Mononuclear cell (primary cell): ENCODE measurements around the gene CIDEC. TPM values are rescaled to one million over a fixed set of nuclear protein-coding genes. Genes with fewer than 3 reads are reported as not detected.

Experiments
- H3K27me3 ChIP-seq: 2 replicates; pipeline ENCODE4 v1.6.0; 2011; ENCODE audit warnings: low read length, control low read depth; ENCODE audit not compliant: insufficient read depth
- H3K4me1 ChIP-seq: 2 replicates; pipeline ENCODE4 v1.5.1; 2011; ENCODE audit warnings: mild to moderate bottlenecking, low read length, control low read depth; ENCODE audit not compliant: insufficient read depth
- H3K4me3 ChIP-seq: 2 replicates; pipeline ENCODE4 v1.5.1; 2011; ENCODE audit warnings: mild to moderate bottlenecking, low read length, moderate library complexity
- H3K9me3 ChIP-seq: 2 replicates; pipeline ENCODE4 v1.5.1; 2011; ENCODE audit warnings: low read depth, mild to moderate bottlenecking, control low read depth, low read length
- total RNA-seq: library from RNA; depleted of rRNA; stranded (reverse); fragments of >200 nt; gene quantifications from one replicate; pipeline ENCODE4 v1.2.3, GENCODE V29; 2012

CIDEC gene
- total RNA-seq, 1 donor, result not detected

DNA sequence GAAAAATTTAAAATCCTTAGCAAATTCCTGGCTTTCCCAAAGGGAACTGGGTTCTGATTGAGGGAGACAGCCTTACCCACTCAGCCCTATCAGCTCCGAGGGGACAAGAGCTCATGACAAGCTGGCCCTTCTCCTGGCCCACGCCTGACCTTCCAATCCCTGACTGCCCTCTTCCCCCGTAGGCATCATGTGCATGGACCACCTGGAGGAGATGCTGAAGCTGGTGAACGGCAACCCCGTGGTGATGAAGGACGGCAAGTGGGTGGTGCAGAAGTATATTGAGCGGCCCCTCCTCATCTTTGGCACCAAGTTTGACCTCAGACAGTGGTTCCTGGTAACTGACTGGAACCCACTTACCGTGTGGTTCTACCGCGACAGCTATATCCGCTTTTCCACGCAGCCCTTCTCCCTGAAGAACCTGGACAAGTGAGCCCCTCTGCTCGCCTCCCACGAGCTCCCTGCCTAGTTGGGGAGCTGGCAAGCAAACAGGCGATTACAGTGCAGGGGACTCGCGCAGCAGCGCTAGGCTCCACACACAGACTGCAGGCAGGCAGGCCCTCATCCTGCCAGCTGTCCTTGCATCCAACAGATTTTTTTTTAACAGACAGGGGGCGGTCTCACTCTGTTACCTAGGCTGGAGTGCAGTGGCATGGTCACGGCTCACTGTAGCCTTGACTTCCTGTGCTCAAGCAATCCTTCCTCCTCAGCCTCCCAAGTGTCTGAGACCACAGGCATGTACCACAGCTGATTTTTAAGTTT is 53.1 kb downstream of the CIDEC start:
- H3K4me1 ChIP-seq, result no peaks in the 10 kb centered on the region
- no peaks in the 10 kb centered on the region for H3K27me3 ChIP-seq
- no peak overlapping the region for H3K4me3 ChIP-seq
- H3K9me3 ChIP-seq, result no peaks in the 10 kb centered on the region

DNA sequence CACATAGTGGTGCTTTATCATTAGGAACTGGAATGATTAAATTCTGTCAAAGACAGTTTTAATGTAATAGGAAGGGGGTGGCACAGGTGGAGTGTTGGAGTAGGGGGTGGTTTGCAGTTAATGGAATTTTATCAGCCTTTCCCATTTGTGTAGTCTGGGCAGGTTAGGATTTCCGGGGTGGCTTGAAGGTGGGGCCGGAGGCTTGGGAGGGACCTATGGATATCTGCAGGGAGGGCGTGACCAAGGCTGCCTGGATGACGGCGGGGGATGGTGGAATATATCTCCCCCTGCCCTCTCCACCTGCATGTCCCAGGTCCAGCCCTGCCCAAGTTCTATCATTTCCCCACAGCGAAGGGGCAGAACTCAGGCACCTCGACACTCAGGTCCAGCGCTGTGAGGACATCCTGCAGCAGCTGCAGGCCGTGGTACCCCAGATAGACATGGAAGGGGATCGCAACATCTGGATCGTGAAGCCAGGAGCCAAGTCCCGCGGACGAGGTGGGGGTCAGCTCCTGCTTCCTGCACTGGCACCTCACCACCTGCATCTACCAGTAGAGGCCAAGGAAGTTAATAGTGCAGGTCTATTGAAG is 54.5 kb downstream of the CIDEC start:
- no peaks in the 10 kb centered on the region for H3K27me3 ChIP-seq
- H3K4me3 ChIP-seq, result no peak overlapping the region
- H3K4me1 ChIP-seq, result no peaks in the 10 kb centered on the region
- no peaks in the 10 kb centered on the region for H3K9me3 ChIP-seq

DNA sequence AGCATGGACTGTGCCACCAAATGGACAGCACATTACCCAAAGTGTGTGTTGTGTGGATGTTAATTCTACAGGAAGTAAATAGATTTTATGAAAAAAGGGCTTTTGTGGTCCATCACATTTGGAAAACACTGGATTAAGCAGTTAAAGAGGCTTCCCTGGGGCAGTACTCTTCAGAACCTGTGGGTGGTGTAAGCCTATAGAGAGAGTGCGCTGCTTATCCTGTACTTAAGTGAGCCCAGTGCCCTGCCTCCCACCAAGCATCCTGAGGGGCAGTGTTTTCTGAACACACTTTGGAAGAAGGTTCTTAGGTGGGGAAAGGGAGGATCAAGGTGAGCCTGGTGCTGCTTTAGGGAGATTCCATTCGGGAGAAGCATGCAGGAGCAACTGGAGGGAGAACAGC is 59.1 kb downstream of the CIDEC start:
- no peaks in the 10 kb centered on the region for H3K4me1 ChIP-seq
- H3K27me3 ChIP-seq, result no peaks in the 10 kb centered on the region
- H3K9me3 ChIP-seq, result no peaks in the 10 kb centered on the region
- no peak overlapping the region for H3K4me3 ChIP-seq

DNA sequence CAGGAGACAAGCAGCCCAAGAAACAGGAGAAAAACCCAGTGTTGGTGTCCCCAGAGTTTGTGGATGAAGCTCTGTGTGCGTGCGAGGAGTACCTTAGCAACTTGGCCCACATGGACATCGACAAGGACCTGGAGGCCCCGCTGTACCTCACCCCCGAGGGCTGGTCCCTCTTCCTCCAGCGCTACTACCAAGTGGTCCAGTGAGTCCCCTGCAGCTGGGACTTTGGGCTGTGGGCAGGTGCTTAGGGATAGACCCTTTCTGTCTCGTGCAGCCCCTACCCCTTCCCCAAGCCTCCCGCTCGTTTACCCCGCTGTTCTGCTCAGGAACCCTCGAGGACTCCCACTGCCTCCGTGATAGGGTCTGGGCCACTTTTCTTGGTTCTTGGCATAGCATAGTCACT is 59.5 kb downstream of the CIDEC start:
- Histone ChIP-seq H3K4me1 (no peaks in the 10 kb centered on the region), H3K4me3 (no peak overlapping the region), H3K9me3 (no peaks in the 10 kb centered on the region), H3K27me3 (no peaks in the 10 kb centered on the region)

DNA sequence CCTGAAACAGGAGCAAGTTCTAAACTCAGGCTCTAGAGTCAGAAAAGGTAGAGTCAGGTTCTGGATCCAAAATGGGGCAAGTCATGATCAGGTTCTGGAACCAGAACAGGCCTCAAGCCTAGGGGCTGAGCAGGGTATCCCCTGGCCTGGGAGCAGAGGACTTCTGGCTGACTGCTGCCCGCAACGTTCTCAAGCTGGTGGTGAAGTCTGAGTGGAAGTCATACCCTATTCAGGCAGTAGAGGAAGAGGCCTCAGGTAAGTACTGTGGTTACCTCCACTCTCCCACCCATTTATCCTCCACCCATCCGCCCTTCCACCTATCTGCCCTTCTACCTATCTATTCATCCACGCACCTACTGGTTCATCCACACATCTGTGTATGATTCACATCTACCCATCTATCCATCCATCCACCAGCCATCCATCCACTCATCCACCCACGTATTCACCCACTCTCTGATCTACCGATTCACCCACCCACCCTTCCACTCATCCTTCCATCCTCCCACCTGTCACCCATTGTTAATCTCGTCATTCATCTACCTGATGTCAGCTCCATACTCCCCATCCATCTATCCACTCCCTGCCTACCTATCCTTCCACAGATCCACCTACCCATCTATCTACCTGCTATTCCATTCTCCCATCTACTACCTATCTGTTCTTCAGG is 61.3 kb downstream of the CIDEC start:
- Histone ChIP-seq H3K4me1 (no peaks in the 10 kb centered on the region), H3K4me3 (no peak overlapping the region), H3K27me3 (no peaks in the 10 kb centered on the region), H3K9me3 (no peaks in the 10 kb centered on the region)

DNA sequence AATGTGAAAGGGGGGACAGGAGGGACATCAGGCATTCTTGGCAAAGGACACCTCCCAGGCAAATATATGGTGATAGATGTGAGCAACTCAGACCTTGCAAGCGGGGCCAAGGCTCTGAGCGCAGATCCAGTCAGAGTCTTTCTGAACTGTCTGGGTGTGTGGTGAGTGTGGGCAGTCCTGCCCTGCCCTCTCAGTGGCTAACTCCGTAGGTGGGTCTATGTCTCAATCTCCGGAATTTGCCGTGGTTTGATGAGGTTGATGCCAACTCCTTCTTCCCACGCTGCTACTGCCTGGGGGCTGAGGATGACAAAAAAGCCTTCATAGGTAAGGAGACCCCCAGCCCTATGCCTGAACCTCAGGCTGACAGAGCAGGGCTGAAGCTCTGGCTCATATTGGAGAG is 62.6 kb downstream of the CIDEC start:
- H3K27me3 ChIP-seq, result no peaks in the 10 kb centered on the region
- no peaks in the 10 kb centered on the region for H3K9me3 ChIP-seq
- H3K4me3 ChIP-seq, result no peak overlapping the region
- no peaks in the 10 kb centered on the region for H3K4me1 ChIP-seq

Other genes starting within 250 kb of the CIDEC start
- 98.2 TPM for gene MTMR14, start 230.7 kb downstream of the CIDEC start, total RNA-seq
- not detected for gene CPNE9, start 176.4 kb downstream of the CIDEC start, total RNA-seq
- 40.9 TPM for gene BRPF1, start 148.5 kb downstream of the CIDEC start, total RNA-seq
- 7.8 TPM for gene OGG1, start 130.3 kb downstream of the CIDEC start, total RNA-seq
- gene CAMK1, start 110.3 kb downstream of the CIDEC start, total RNA-seq, result 24.7 TPM
- gene TADA3, start 87.8 kb downstream of the CIDEC start, total RNA-seq, result 28.8 TPM
- 284 TPM for gene ARPC4, start 87.2 kb downstream of the CIDEC start, total RNA-seq
- gene TTLL3, start 70.0 kb downstream of the CIDEC start, total RNA-seq, result 44.6 TPM
- gene RPUSD3, start 36.2 kb downstream of the CIDEC start, total RNA-seq, result 5.7 TPM
- 15.0 TPM for gene JAGN1, start 10.4 kb upstream of the CIDEC start, total RNA-seq
- gene IL17RE, start 22.6 kb upstream of the CIDEC start, total RNA-seq, result 0.10 TPM
- gene IL17RC, start 36.8 kb upstream of the CIDEC start, total RNA-seq, result 2.7 TPM
- gene CRELD1, start 53.6 kb upstream of the CIDEC start, total RNA-seq, result 7.2 TPM
- gene PRRT3, start 72.2 kb upstream of the CIDEC start, total RNA-seq, result 3.9 TPM
- 77.1 TPM for gene EMC3, start 106.6 kb upstream of the CIDEC start, total RNA-seq
- gene FANCD2, start 146.2 kb upstream of the CIDEC start, total RNA-seq, result 15.7 TPM
- gene FANCD2OS, start 228.0 kb upstream of the CIDEC start, total RNA-seq, result not detected
- gene BRK1, start 235.4 kb upstream of the CIDEC start, total RNA-seq, result 73.0 TPM